ENCODE measurements around the gene STUM.

STUM gene

DNA sequence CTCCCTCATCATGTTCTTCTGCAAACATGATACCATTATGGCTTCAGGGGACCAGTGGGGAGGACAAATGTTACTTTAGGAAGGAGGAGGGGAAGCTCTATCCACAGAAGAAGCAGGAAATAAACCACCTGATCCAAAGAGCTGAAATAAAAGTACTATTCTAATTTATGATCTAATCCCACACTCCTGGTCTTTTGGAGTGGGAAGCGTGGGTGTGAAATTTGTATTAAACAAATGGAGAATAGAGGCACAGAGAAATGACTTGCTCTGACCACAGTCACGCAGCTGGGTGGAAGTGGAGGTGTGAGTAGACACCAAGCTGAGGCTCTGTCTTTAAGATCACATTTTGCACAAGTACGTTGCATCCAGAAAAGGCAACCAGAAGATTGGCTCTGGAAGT is 14.5 kb upstream of the STUM start:
- no peak for DNase-seq

DNA sequence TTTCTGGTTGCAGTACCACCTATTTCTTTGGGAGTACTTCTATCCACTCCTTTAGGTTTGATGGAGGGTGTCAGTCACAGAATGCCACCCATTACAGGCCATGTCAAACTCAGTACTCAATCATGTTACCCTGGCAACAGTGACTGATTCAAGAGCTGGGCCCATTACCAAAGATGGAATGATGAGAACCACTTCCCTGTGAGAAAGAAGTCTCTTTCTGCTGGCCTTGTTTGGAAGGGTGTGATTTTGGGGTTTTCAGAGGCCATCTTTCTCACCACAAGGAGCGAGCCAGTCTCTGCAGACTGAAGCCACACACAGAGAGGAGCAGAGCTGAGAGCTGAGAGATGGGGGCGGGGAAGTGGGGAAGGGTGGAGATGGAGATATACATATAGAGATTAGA is 13.9 kb upstream of the STUM start:
- DNase-seq = no peak

DNA sequence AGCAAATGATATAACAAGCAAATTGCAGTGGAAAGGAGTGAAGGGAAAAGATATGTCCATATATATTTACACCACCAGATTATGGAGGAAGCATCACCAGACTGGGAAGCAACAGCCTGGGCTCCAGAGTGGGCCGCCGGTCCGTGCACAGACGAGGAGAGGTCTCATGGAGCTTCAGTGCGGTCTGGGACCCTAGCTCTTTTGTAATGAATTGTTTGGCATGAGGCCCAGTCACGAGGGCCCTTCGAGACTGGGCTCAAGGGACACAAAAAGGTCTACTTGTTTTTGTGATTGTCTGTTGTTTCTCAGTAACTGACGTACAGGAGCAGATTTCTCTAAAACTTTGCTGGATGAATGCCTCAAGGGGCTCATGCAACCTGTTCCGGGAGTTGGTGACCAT is 12.9 kb upstream of the STUM start:
- peak; percentile 84 for DNase-seq

DNA sequence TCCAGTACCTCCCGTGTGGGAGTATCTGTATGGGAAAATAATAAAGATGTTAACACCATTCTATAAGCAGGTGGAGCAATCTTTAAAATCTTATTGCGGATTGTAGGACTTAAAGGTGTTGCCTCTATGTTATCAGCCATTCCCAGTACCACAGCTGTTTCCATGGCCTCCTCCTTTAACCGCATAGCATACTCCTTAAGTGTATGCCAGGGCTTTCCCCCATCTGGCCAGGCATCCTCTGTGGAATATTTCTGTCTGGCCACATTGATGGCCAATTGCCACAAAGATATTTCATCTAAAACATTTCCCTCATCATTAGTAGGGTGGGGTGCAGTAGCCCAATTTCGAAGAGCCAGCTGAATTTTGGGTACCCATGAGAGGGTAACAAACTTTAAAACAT is 7.3 kb upstream of the STUM start:
- DNase-seq = no peak

DNA sequence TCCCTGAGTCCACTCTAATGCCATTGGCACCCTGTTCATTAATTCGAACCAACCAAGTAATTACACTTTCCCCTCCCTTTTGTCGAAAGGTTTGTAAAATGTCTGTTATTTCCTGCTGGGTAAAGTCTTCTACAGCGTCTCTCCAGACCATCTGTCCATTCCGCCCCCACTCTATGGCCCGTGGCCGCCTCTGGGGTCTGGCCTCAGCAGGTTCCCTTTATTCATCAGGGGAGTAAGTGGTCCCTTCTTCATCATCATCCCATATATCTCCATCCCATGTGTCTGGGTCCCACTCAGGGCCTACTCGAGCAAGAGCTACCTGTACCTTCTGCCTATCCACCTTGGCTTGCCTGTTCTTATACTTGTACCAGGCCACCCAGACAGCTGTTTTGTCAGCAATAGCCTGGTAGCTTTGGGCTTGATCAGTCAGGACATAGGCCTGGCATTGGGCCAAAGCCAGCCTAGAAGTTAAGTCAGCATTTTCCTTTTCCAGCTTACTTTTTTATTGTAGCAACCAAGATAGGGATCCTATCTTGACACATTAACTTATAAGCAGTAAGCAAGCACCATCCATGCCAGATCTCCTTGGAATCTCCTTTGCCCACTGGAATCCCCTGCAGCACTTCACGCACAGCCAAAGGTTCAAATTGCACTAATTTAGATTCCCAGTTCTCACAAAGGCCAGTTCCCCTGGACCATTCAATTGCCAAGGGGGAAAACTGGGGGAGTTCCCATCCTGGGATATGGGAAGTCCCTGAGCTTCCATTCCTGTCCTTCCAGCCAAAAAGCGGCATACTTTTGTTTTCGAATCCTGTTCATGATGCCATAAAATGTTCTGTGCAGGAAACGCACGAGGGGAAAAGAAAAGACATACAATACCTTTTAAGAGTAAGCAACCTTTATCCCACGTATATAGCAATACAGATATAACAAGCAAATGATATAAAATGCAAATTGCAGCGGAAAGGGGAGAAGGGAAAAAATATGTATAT is 6.6 kb upstream of the STUM start:
- peak; percentile 63 for DNase-seq

DNA sequence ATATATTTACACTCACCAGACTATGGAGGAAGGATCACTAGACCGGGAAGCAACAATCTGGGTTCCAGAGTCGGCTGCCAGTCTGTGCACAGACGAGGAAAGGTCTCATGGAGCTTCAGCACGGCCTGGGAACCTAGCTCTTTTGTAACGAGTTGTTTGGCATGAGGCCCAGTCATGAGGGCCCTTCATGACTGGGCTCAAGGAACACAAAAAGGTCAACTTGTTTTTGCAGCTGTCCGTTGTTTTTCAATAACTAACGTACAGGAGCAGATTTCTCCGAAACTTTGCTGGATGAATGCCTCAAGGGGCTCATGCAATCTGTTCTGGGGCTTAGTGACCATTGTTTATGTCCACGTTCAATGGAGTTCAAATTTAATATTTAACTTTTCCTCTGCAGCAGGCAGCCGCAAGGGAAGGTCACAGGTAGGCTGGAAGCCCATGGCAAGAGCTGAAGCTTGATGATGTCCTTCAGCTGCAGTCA is 5.9 kb upstream of the STUM start:
- DNase-seq = peak; percentile 97

DNA sequence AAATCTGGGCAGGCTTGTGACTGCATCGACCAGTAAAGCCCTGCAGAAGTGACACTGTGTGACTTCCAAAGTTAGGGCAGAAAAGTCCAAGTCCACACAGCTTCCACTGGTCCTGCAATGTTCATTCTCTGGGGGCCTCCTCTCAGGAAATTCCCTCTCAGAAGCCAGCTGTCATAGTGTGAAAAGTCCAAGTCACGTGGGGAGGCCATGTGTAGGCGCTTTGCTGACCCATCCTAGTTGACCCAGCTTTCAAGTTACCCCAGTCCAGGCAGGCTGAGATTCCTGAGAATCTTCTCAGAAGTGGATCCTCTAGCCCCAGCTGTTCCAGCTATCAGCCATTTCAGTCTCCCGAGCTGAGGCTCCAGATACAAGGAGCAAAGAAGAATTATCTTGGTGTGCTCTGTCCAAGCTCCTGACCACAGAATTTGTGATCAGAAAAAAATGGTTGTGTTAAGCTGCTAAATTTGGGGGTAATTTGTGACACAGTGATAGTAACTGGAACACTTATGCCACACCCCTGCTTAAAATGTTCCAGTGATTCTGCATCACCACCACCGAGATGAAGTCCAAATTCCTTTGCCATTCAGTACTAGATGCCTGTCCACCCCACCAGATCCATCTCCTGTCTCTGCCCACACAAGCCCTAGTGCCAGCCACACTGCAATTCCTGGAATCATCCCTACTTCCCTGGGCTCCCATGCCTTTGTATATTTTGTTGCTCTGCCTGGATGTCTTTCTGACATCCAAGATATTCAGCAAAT is 2.5 kb upstream of the STUM start:
- no peak for DNase-seq

DNA sequence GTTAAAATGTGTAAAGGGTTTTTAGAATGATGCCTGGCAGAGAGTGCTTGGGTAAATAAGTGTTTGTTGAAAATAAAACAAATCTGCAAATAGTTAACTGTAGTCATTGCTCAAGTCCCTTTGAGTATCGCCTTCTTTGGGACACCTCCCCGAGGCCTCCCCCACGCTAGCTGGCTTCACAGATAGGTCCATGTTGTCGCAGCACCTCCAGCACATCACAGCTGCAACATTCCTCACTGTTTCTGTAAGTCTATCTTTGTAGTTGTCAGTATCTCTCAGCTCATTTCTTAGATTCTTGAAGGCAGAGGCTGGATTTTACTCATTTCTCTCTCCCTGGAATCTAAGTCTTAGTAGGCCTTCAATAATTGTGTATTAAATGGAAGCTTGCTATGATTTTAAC is 1.6 kb upstream of the STUM start:
- DNase-seq = no peak

DNA sequence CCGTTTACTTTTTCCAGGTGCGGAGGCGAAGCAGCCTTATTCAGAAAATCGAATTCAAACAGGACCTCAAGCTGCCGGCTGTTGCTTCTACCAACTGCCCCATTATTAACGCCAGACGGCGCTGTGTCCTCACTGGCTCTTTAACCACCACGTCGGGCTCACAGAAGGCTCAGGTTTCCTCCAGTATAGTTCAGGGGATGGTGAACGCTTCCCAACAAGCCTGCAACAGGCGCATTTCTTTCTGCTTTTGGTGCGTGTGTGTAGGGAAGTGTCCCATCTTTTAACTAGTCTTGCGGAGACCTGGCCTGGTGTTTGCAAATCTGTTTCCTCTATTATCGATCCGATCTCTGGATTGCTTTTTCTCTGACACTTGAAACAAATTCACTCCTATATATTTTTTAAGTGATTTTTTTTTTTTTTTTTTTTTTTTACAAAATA is 791 bp upstream of the STUM start:
- peak; percentile 97 for DNase-seq

DNA sequence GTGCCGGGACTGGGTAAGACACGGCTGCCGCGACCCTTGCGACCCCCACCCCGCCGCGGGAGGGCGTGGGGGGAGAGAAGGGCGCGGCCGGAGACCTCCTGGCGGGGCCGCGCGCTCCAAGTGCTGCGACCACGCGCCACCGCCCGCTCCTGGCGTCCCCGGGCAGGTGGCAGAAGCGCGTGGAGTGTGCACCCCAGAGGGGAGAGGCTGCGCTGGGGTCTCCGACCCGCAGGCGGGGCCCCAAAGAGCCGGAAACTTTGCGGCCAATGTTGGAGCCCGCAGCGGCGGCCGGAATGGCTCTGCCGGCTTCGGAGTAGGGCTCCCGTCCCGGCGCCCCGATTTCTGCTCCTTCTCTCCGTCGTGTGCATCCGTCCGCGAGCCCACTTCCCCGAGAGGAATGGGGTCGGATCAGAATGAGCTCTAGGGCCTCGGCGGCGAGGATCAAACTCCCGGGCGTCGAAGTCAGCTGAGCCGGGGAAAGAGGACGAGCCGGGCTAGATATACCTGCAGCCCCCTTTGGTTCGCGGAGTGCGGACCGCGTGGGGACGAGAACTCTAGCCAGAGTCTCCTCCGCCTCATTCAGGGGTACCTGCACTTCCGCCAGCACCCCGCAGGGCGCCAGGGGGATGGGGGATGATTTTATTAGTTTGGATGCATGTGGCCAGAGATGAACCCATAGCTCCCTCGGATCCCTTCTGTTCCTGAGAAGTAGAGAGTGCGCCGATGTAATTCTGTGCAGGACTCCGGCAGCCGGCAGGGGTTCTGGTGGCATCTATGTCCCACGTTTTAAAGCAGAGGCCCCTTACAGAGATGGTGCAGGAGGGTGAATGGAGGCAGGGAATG is 751 bp downstream of the STUM start:
- no peak for DNase-seq

DNA sequence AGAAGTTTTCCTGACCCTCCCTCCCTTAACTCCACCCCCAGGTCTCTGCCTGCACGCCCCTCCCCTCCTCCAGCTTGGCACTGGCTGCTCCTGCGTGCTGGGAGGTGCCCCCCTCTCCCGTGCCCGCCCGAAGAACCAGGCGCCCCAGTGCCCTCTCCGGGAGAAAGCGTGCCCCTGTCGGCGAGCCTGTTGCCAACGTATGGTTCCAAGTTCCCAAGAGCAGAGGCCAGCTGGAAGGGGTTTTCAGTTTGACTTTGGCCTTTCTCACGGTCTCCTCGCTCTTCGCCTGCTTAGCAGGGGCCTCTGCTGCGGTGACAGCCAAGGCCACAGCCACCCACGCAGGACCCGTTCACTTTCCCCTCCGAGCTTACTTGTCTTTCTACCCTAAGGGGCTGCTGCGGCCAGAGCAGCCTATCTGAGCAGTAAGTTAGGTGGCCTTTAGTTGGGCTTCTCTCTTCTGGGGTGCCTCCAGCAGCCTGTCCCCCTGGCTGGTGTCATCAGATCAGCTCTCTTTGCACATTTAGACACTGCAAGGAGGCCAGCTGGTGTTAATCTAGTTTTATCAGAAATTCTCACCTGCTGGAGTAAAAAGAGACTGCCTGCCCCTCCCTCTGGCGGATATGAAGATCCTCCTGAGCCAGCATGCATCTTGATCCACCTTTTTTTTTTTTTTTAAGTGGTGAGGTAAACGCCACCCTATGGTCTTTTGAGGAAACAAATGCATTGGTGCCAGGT is 1.5 kb downstream of the STUM start:
- DNase-seq = peak; percentile 76

DNA sequence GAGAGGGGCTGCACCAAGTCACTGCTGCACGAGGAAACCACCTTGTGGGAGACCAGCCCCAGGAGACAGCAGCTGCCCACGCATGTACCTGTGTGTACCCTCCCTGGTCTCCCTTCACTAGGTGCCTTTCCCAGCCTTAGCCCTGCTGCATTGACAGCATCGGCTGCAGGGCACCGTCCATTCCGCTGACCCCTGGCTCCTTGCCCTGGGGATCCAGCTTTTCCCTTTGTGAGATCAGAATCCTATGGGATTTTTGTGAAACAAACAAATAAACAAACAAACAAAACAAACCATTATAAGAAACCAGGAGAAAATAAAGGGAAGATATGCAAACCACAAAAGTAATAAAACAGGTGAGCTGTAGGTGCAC is 2.1 kb downstream of the STUM start:
- no peak for DNase-seq

DNA sequence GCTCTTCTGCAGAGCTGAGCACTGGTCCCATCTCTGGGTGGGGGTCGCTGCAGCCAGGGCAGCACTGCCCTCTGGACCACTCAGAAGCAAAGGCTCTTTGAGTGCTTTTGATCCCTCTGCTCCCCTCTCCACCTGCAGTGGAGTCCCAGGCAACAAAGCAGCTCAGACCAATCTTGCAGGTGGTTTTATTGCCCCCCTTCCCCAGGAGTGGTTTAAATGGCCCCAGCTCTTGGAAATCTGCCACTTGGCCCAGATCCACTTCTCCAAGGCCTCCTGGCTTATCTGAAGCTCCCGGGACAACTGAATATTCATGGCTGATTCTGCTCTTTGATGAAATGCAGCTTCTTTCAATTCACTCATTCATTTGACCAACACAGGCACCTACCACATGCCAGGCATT is 2.7 kb downstream of the STUM start:
- peak; percentile 68 for DNase-seq

DNA sequence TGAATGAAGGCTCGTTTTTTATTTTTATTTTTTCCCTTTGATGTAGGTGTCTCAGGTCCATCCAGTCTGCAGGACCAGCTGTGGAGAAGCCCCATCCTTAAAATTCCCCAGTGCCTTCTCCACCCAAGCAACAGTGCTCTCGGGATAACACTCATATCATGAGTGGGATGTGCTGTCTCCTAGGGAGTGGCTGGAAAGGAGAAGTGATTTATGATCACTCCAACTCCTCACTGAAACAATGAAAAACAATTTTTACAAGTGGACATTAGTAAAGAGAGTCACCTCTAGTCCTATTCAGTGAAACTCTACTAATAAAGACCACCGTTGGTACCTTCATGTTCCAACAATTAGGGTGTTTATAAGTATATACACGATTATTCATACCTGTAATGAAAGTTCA is 3.5 kb downstream of the STUM start:
- DNase-seq = no peak

DNA sequence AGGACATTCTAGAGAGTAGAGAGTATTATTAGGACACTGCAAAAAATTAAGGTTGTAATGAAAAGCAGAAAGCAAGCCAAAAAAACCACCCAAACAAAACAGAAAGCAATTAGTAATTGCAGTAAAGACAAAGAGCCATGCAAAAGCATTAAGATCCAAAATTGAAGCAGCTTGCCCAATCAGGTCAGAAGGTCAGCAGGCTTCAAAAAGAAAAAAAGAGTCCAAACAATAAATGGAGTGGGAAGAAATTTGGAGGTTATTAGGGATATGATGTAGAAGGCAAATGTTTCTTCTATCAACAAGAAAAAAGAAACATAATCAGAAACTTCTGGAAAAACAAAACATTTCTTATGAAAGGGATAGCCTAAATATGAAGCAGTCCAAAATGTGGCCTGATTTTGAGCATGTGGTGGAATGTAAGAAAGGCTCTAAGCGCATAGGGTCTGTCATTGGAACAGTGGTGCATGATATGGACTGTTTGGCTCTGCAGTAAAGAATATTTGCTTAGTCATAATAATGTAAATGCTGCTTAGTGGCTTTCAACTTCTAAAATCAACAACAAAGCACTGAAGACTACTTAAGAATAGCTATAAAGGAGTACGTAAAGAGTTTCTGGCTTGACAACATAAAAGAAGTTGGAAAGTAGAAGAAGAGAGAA is 4.8 kb downstream of the STUM start:
- no peak for DNase-seq

DNA sequence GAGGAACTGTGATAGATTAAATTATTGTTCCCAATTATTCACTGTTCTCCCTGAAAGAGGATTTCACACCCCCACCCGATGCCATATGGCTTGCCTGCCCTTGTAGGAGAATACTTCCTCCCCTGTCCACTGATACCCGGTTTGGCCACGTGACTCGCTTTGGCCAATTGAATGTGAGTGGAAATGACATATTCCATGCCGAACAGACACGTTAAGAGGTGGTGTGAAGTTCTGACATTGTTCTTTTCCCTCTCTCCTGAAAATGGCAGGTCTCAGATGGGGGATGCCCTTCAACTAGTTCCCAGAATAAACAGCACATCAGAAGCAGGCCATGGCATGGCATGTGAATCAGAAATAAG is 5.3 kb downstream of the STUM start:
- DNase-seq = no peak

DNA sequence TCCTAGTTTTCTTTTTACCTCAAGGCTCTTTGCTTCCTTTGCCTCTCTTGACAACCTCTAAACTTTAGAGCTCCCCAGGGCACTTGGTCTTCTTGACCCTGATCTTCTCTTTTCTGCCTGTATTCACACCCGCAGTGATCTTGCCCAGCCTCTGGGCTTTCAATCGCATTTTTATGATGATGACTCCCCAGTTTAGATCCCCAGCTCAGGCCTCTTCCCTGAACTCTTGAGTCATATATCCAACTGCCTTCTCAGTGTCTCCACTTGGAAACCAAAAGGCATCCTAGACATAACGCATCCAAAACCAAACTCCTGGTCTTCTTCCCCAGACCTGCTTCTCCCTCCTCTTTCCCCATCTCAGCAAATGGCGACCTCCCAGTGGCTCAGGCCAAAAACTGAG is 6.5 kb downstream of the STUM start:
- DNase-seq = no peak

DNA sequence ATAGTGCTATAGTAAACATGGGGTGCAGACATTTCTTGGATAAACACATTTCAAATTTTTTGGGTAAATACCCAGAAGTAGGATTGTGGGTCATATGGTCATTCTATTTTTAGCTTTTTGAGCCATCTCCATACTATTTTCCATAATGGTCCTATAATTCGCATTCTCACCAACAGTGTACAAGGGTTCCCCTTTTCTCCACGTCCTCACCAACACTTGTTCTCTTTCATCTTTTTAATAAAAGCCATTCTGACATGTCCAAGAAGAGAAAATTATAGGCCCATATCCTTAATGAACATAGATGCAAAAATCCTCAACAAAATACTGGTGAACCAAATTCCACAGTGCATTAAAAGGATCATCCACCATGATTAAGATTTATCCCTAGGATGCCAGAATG is 8.9 kb downstream of the STUM start:
- DNase-seq = no peak

DNA sequence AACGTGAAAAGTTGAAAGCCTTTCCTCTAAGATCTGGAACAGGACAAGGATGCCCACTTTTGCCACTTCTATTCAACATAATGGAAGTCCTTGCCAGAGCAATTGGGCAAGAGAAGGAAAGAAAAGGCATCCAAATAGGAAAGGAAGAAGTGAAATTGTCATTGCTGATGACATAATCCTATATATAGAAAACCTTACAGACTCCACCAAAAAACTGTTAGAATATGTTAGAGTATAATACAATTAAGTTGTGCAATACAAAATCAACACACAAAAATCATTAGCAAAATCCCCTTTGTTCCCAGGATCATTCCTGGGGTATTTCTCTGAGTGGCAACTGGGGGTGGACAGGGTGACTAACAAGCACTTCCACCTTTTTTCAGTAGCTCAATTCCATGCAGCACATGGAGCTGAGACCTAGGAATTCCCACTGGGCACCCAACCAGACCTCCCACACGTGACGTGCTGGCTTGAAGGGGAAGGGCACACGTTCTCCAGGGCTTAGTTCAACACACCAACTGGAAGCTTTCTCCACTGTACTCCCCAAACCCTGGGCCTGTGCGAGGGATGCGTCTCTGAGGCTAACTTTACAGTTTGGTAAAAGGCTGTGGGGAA is 9.6 kb downstream of the STUM start:
- DNase-seq = no peak

DNA sequence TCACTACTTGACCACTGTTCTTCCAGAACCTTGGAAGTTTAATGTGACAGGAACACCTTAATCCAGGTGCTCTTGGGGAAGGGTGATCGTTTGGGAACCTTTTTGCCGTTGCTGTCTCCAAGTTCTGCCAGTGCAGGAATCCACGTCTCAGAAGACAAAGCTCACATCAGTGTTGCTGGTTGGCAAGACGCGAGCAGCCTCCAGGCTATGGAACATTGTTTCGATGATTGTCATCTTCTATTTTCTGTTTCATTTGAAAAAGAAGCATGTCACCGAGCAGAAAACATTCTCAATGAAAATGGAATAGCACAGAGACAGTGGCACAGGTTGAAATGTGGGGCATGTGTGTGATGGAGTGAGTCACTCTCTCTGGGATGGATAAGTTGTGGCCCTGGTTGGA is 11.7 kb downstream of the STUM start:
- no peak for DNase-seq

DNA sequence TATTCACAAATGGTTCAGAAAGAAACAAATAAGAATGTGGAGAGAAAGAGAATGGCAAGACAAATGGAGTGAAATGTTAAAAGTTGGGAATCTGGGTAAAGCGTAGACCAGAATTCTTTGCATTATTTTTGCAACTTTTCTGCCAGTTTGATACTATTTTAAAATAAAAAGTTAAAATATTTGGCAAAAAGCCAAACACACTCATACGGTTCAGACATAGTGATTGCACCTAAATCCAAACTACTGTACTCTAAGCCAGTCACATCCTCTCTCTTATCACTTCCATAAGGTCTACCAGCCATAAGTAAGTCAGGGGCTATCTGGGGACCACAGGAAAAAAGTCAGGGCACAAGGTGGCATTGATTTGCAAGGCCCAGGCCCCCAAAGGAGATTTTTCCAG is 14.4 kb downstream of the STUM start:
- no peak for DNase-seq
